SK-N-MC (cell line): ENCODE results near the gene TROAP.

Experiments used
- DNase-seq: peaks from one replicate; pipeline ENCODE4 v3.0.0-alpha.2; 2011; ENCODE audit warnings: low read depth, low spot score
- H3K27ac ChIP-seq: fragments of 200-600 bp; sonication (generic); 2 replicates; pipeline ENCODE4 v1.5.1; 2016; ENCODE audit warnings: mixed run types
- H3K36me3 ChIP-seq: fragments of 200-600 bp; sonication (generic); 2 replicates; pipeline ENCODE4 v1.6.1; 2017; ENCODE audit warnings: antibody characterized with exemption, low read length, mixed read lengths; ENCODE audit not compliant: insufficient read depth
- H3K4me3 ChIP-seq: fragments of 200-600 bp; sonication (generic); 2 replicates; pipeline ENCODE4 v1.5.1; 2016
- H3K9ac ChIP-seq: fragments of 200-600 bp; sonication (generic); 2 replicates; pipeline ENCODE4 v1.8.0; 2017; ENCODE audit warnings: mixed run types, mixed read lengths; ENCODE audit not compliant: insufficient read length
- H3K9me3 ChIP-seq: fragments of 200-600 bp; sonication (generic); 2 replicates; pipeline ENCODE4 v1.6.1; 2017; ENCODE audit warnings: low read depth, mild to moderate bottlenecking, antibody characterized with exemption, low read length, moderate library complexity, mixed read lengths
- EZH2 ChIP-seq: fragments of 200-600 bp; sonication (generic); IDR thresholded peaks from one replicate; pipeline ENCODE4 v1.6.1; 2017; ENCODE audit warnings: antibody characterized with exemption
- FOXP2 ChIP-seq: optimal IDR thresholded peaks from 2 replicates; pipeline ENCODE3; 2011; ENCODE audit warnings: mild to moderate bottlenecking, moderate library complexity; ENCODE audit not compliant: insufficient read depth; ENCODE audit errors: extremely low read length, control extremely low read depth
- POLR2AphosphoS5 ChIP-seq: IDR thresholded peaks from 2 replicates; pipeline ENCODE4 v1.6.1; 2012; ENCODE audit warnings: mild to moderate bottlenecking, low read depth, low read length, borderline replicate concordance

Gene TROAP

GRCh38 chr12:49357103-49357678, 34.1 kb downstream of the TROAP start:
- Histone ChIP-seq H3K36me3 (no peaks in the 10 kb centered on the region), H3K9ac (no peak overlapping the region), H3K9me3 (no peaks in the 10 kb centered on the region), H3K27ac (no peak overlapping the region), H3K4me3 (no peak overlapping the region)
- no peak for DNase-seq
- TF ChIP-seq EZH2 (no peak), FOXP2 (no peak), POLR2AphosphoS5 (no peak)

- Histone ChIP-seq H3K9me3 (no peaks in the 10 kb centered on the region), H3K27ac (no peak overlapping the region), H3K4me3 (no peak overlapping the region), H3K36me3 (no peaks in the 10 kb centered on the region), H3K9ac (no peak overlapping the region)
- TF ChIP-seq EZH2 (no peak), POLR2AphosphoS5 (no peak), FOXP2 (no peak)
- peak; percentile 78 for DNase-seq
These were observed 35.6 kb downstream of the TROAP start for GRCh38 chr12:49358483-49359141.

GRCh38 chr12:49359671-49360070, 36.6 kb downstream of the TROAP start:
- TF ChIP-seq FOXP2 (no peak), POLR2AphosphoS5 (no peak), EZH2 (no peak)
- Histone ChIP-seq H3K27ac (no peak overlapping the region), H3K9me3 (no peaks in the 10 kb centered on the region), H3K4me3 (no peak overlapping the region), H3K36me3 (no peaks in the 10 kb centered on the region), H3K9ac (no peak overlapping the region)
- no peak for DNase-seq

GRCh38 chr12:49362077-49362476, 39.0 kb downstream of the TROAP start:
- Histone ChIP-seq H3K27ac (no peak overlapping the region), H3K9ac (no peak overlapping the region), H3K36me3 (no peaks in the 10 kb centered on the region), H3K9me3 (no peaks in the 10 kb centered on the region), H3K4me3 (no peak overlapping the region)
- no peak for TF ChIP-seq POLR2AphosphoS5
- no peak for TF ChIP-seq EZH2
- DNase-seq: no peak

GRCh38 chr12:49364989-49365388, 41.9 kb downstream of the TROAP start:
- no peaks in the 10 kb centered on the region for H3K36me3 ChIP-seq
- no peak overlapping the region for H3K4me3 ChIP-seq
- H3K27ac ChIP-seq: no peak overlapping the region
- no peaks in the 10 kb centered on the region for H3K9me3 ChIP-seq
- TF ChIP-seq POLR2AphosphoS5 (no peak), EZH2 (no peak), FOXP2 (no peak)
- DNase-seq: no peak
- no peak overlapping the region for H3K9ac ChIP-seq

- DNase-seq: no peak
- no peak overlapping the region for H3K27ac ChIP-seq
- no peak overlapping the region for H3K9ac ChIP-seq
- no peaks in the 10 kb centered on the region for H3K9me3 ChIP-seq
- H3K36me3 ChIP-seq: peaks cover 5% of the 10 kb centered on the region; the same call in 1 of the 2 replicates
- no peak for TF ChIP-seq POLR2AphosphoS5
- TF ChIP-seq EZH2: no peak
- no peak for TF ChIP-seq FOXP2
- H3K4me3 ChIP-seq: 0 out of 2 replicates have a peak overlapping the region, but pooled peaks have one; percentile 20
These were observed 42.5 kb downstream of the TROAP start for GRCh38 chr12:49365542-49365941.

GRCh38 chr12:49366096-49366651, 43.1 kb downstream of the TROAP start:
- Histone ChIP-seq H3K36me3 (peaks cover 10% of the 10 kb centered on the region; the same call in 1 of the 2 replicates), H3K4me3 (peak overlapping the region; percentile 96), H3K9me3 (no peaks in the 10 kb centered on the region), H3K9ac (peak overlapping the region; percentile 99), H3K27ac (peak overlapping the region; percentile 96)
- TF ChIP-seq EZH2 (no peak), POLR2AphosphoS5 (no peak), FOXP2 (no peak)
- DNase-seq: no peak

GRCh38 chr12:49366652-49367380, 43.8 kb downstream of the TROAP start:
- peak; percentile 67 for TF ChIP-seq POLR2AphosphoS5
- no peak for TF ChIP-seq EZH2
- no peak for TF ChIP-seq FOXP2
- H3K9me3 ChIP-seq: no peaks in the 10 kb centered on the region
- H3K36me3 ChIP-seq: peaks cover 13% of the 10 kb centered on the region; the same call in 1 of the 2 replicates
- H3K4me3 ChIP-seq: peak overlapping the region; percentile 96
- peak overlapping the region; percentile 99 for H3K9ac ChIP-seq
- no peak for DNase-seq
- H3K27ac ChIP-seq: peak overlapping the region; percentile 96
